PC-3 (cell line): ENCODE measurements around the gene DOCK8.

ENCODE experiments used
- EZH2 ChIP-seq: fragments of 300-600 bp; sonication (generic); IDR thresholded peaks from one replicate; pipeline ENCODE4 v1.6.1; 2017; ENCODE audit warnings: antibody characterized with exemption, mild to moderate bottlenecking, low read length; ENCODE audit not compliant: unreplicated experiment
- EZH2phosphoT487 ChIP-seq: fragments of 300-600 bp; sonication (generic); IDR thresholded peaks from 2 replicates; pipeline ENCODE4 v1.6.1; 2018; ENCODE audit warnings: mild to moderate bottlenecking, antibody characterized with exemption, low read length, borderline replicate concordance
- TF ChIP-seq, protein P1 (sequence below): fragments of 300-600 bp; sonication (generic); conservative IDR thresholded peaks from 2 replicates; pipeline ENCODE4 v1.5.1; 2017; ENCODE audit warnings: antibody characterized with exemption, low read depth, mild to moderate bottlenecking, low read length

DNA sequence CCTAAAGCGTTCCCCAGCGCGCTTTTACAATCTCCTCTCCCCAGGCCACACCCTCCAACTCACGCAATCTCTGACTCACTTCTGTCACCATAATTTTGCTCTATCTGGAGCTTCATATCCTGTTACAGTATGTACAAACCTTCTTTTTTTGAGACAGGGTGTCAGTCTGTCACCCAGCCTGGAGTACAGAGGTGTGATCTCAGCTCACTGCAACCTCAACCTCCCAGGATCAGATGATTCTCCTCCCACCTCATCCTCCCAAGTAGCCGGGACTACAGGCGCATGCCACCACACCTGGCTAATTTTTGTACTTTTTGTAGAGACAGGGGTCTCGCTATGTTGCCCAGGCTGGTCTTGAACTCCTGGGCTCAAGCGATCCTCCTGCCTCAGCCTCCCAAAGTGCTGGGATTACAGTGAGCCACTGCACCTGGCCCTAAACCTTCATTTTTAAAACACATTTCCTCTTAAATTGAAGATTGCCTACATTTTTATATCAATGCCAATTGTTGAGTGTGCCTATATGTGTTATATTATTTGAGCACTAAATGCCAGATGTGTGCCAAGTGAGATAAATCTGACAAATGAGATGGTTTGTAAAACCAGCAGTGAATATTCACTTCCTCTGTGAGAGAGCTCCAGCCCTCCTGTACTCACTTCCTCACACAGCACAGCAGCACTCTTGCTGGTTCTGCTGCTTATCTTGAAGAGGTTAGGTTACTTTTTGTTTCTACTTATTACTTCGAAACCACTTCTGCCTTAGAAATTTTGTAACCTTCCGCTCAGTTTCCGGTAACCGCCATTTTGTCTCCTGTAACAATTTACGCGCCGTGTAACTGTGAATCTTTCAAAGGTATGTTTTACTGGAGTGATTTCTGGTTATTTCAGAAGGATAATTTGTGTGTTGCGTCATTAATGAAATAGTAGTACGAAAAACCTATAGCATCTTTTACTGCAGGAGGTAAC is 57.9 kb downstream of the DOCK8 start:
- TF ChIP-seq EZH2 (no peak), EZH2phosphoT487 (no peak)
- TF ChIP-seq, protein P1, sequence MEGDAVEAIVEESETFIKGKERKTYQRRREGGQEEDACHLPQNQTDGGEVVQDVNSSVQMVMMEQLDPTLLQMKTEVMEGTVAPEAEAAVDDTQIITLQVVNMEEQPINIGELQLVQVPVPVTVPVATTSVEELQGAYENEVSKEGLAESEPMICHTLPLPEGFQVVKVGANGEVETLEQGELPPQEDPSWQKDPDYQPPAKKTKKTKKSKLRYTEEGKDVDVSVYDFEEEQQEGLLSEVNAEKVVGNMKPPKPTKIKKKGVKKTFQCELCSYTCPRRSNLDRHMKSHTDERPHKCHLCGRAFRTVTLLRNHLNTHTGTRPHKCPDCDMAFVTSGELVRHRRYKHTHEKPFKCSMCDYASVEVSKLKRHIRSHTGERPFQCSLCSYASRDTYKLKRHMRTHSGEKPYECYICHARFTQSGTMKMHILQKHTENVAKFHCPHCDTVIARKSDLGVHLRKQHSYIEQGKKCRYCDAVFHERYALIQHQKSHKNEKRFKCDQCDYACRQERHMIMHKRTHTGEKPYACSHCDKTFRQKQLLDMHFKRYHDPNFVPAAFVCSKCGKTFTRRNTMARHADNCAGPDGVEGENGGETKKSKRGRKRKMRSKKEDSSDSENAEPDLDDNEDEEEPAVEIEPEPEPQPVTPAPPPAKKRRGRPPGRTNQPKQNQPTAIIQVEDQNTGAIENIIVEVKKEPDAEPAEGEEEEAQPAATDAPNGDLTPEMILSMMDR, result no peak
